WTC11 (cell line): ENCODE measurements around the gene ITPR2. TPM values are rescaled to one million over a fixed set of nuclear protein-coding genes. Genes with fewer than 3 reads are reported as not detected.

Experiments
- ATAC-seq: fragments of 200-7000 bp; cut with Tn5 transposase; 2 replicates; pipeline ENCODE4 v1.10.0; 2021; ENCODE audit warnings: mild to moderate bottlenecking, moderate library complexity
- CTCF ChIA-PET: fragments of 300-600 bp; sonication (Branson Sonifier 250); formaldehyde crosslinking; loops from one replicate; lab custom pipeline; 2021; ENCODE audit warnings: antibody characterized with exemption; lab: Charles Lee
- POLR2A ChIA-PET: fragments of 350-600 bp; sonication (Branson Sonifier 250); formaldehyde crosslinking; loops from one replicate; lab custom pipeline; 2021; ENCODE audit warnings: antibody characterized with exemption; lab: Charles Lee
- DNase-seq: peaks from one replicate; pipeline ENCODE4 v3.0.0; 2021; ENCODE audit warnings: low spot score
- H3K27ac Mint-ChIP-seq: 2 replicates; pipeline ENCODE4 v1.8.0; 2021; ENCODE audit warnings: mixed read lengths
- H3K27me3 Mint-ChIP-seq: 2 replicates; pipeline ENCODE4 v1.8.0; 2021; ENCODE audit warnings: low read depth, mild to moderate bottlenecking, moderate library complexity, mixed read lengths
- H3K36me3 Mint-ChIP-seq: 2 replicates; pipeline ENCODE4 v1.8.0; 2021; ENCODE audit warnings: mixed read lengths
- H3K4me1 Mint-ChIP-seq: 2 replicates; pipeline ENCODE4 v1.8.0; 2022; ENCODE audit warnings: mixed read lengths
- H3K4me3 Mint-ChIP-seq: 2 replicates; pipeline ENCODE4 v1.8.0; 2021; ENCODE audit warnings: mild to moderate bottlenecking, moderate library complexity, mixed read lengths
- H3K9me3 Mint-ChIP-seq: 2 replicates; pipeline ENCODE4 v1.8.0; 2021; ENCODE audit warnings: mixed read lengths
- AR ChIP-seq: fragments of 250-450 bp; sonication (Bioruptor Pico); IDR thresholded peaks from 2 replicates; pipeline ENCODE4 v1.9.0; 2021; ENCODE audit warnings: mild to moderate bottlenecking
- E2F4 ChIP-seq: sonication (generic); formaldehyde crosslinking; IDR thresholded peaks from 2 replicates; pipeline ENCODE4 v1.8.1; 2022; ENCODE audit warnings: low read depth, mild to moderate bottlenecking, moderate library complexity, missing genetic modification reagents, borderline replicate concordance
- ETV6 ChIP-seq: sonication (generic); formaldehyde crosslinking; IDR thresholded peaks from 2 replicates; pipeline ENCODE4 v1.8.1; 2022; ENCODE audit warnings: mild to moderate bottlenecking, missing genetic modification reagents
- OVOL2 ChIP-seq: fragments of 250-450 bp; sonication (Bioruptor Pico); IDR thresholded peaks from 2 replicates; pipeline ENCODE4 v1.9.0; 2021; ENCODE audit warnings: mild to moderate bottlenecking, borderline replicate concordance
- SMAD3 ChIP-seq: sonication (generic); formaldehyde crosslinking; IDR thresholded peaks from 2 replicates; pipeline ENCODE4 v1.8.0; 2022; ENCODE audit warnings: missing genetic modification reagents, mild to moderate bottlenecking, borderline replicate concordance
- SOX15 ChIP-seq: fragments of 250-450 bp; sonication (Bioruptor Pico); IDR thresholded peaks from 2 replicates; pipeline ENCODE4 v1.9.0; 2021; ENCODE audit warnings: mild to moderate bottlenecking
- TP53 ChIP-seq: sonication (generic); formaldehyde crosslinking; IDR thresholded peaks from 2 replicates; pipeline ENCODE4 v1.8.1; 2023; ENCODE audit warnings: mild to moderate bottlenecking, missing genetic modification reagents
- ZNF138 ChIP-seq: sonication (generic); formaldehyde crosslinking; conservative IDR thresholded peaks from 2 replicates; pipeline ENCODE4 v1.8.1; 2022; ENCODE audit warnings: mild to moderate bottlenecking, moderate library complexity, missing genetic modification reagents
- ZNF281 ChIP-seq: sonication (generic); formaldehyde crosslinking; IDR thresholded peaks from 2 replicates; pipeline ENCODE4 v1.8.0; 2023; ENCODE audit warnings: mild to moderate bottlenecking, missing genetic modification reagents
- ZNF532 ChIP-seq: fragments of 250-450 bp; sonication (Bioruptor Pico); IDR thresholded peaks from 2 replicates; pipeline ENCODE4 v1.9.0; 2021; ENCODE audit warnings: mild to moderate bottlenecking, borderline replicate concordance
- total RNA-seq: library from RNA; stranded (reverse); gene quantifications from 3 replicates; pipeline ENCODE4 v1.2.3, GENCODE V29; 2021

ITPR2 gene
- total RNA-seq, 1 experiment from 2014 or later = 50.7 TPM

GRCh38 chr12:26461776-26462175 is 371.2 kb downstream of the ITPR2 start:
- H3K4me1 Mint-ChIP-seq = peaks cover 15% of the 10 kb centered on the region
- POLR2A ChIA-PET = no interaction called here

More at GRCh38 chr12:26461776-26462175, 371.2 kb downstream of the ITPR2 start:
- no peak for ATAC-seq
- Mint-ChIP-seq H3K27me3 (no peaks in the 10 kb centered on the region), H3K27ac (no peak overlapping the region), H3K9me3 (peaks cover 5% of the 10 kb centered on the region; the same call in 1 of the 2 replicates), H3K4me3 (no peak overlapping the region), H3K36me3 (peaks cover 19% of the 10 kb centered on the region)
- no peak for TF ChIP-seq ETV6 (CRISPR knock-in tag)
- TF ChIP-seq SOX15 = no peak
- no peak for TF ChIP-seq AR (CRISPR knock-in tag)
- no peak for TF ChIP-seq ZNF138 (CRISPR knock-in tag)
- TF ChIP-seq TP53 (CRISPR knock-in tag) = no peak
- no peak for TF ChIP-seq E2F4 (CRISPR knock-in tag)
- TF ChIP-seq ZNF281 (CRISPR knock-in tag) = no peak
- no peak for TF ChIP-seq SMAD3
- no peak for TF ChIP-seq ZNF532 (CRISPR knock-in tag)
- no peak for TF ChIP-seq OVOL2 (CRISPR knock-in tag)
- no peak for DNase-seq
- CTCF ChIA-PET = no interaction called here
